GM21825 (cell line): ENCODE measurements around the gene HECW1.

ENCODE experiments used
- ATAC-seq: cut with Tn5 transposase; IDR thresholded peaks from one replicate; pipeline ENCODE4 v1.9.1; 2021; ENCODE audit warnings: mild to moderate bottlenecking, moderate library complexity; ENCODE audit not compliant: unreplicated experiment

HECW1 gene

GRCh38 chr7:43486634-43487033 is 374.2 kb downstream of the HECW1 start:
- ATAC-seq, result no peak

GRCh38 chr7:43487731-43488073 is 375.3 kb downstream of the HECW1 start:
- no peak for ATAC-seq

- no peak for ATAC-seq
These were observed 376.8 kb downstream of the HECW1 start for GRCh38 chr7:43489257-43489656.

- no peak for ATAC-seq
These were observed 377.6 kb downstream of the HECW1 start for GRCh38 chr7:43490016-43490415.

- no peak for ATAC-seq
These were observed 378.7 kb downstream of the HECW1 start for GRCh38 chr7:43491123-43491522.

GRCh38 chr7:43491984-43492383 is 379.5 kb downstream of the HECW1 start:
- ATAC-seq, result no peak

GRCh38 chr7:43492896-43493295 is 380.4 kb downstream of the HECW1 start:
- no peak for ATAC-seq

- ATAC-seq, result no peak
These were observed 383.1 kb downstream of the HECW1 start for GRCh38 chr7:43495572-43495971.

- no peak for ATAC-seq
These were observed 384.1 kb downstream of the HECW1 start for GRCh38 chr7:43496596-43496995.

- ATAC-seq, result no peak
These were observed 389.4 kb downstream of the HECW1 start for GRCh38 chr7:43501870-43502269.

- no peak for ATAC-seq
These were observed 390.5 kb downstream of the HECW1 start for GRCh38 chr7:43502941-43503340.

GRCh38 chr7:43505412-43505811 is 393.0 kb downstream of the HECW1 start:
- no peak for ATAC-seq

GRCh38 chr7:43506460-43506859 is 394.0 kb downstream of the HECW1 start:
- ATAC-seq, result no peak

GRCh38 chr7:43508461-43508860 is 396.0 kb downstream of the HECW1 start:
- ATAC-seq, result no peak

- ATAC-seq, result no peak
These were observed 397.5 kb downstream of the HECW1 start for GRCh38 chr7:43509906-43510305.

- no peak for ATAC-seq
These were observed 398.6 kb downstream of the HECW1 start for GRCh38 chr7:43511029-43511428.

- no peak for ATAC-seq
These were observed 399.5 kb downstream of the HECW1 start for GRCh38 chr7:43511769-43512515.

- no peak for ATAC-seq
These were observed 400.8 kb downstream of the HECW1 start for GRCh38 chr7:43513251-43513650.

GRCh38 chr7:43516581-43517342 is 404.3 kb downstream of the HECW1 start:
- no peak for ATAC-seq

- ATAC-seq, result no peak
These were observed 405.0 kb downstream of the HECW1 start for GRCh38 chr7:43517464-43517863.

GRCh38 chr7:43520201-43520600 is 407.8 kb downstream of the HECW1 start:
- ATAC-seq, result no peak

GRCh38 chr7:43522406-43523156 is 410.1 kb downstream of the HECW1 start:
- no peak for ATAC-seq
